IPS-15b (cell line): ENCODE data around the gene TIMM17A.
A peak's percentile ranks its signal among the peaks of the same experiment; 100 is the strongest.

Experiments
- H3K27me3 ChIP-seq: one replicate; pipeline ENCODE4 v1.6.1; 2013; ENCODE audit warnings: low read length; ENCODE audit not compliant: control insufficient read depth, insufficient read depth
- H3K36me3 ChIP-seq: one replicate; pipeline ENCODE4 v1.6.1; 2013; ENCODE audit warnings: low read length; ENCODE audit not compliant: control insufficient read depth, insufficient read depth
- H3K4me1 ChIP-seq: one replicate; pipeline ENCODE4 v1.6.1; 2013; ENCODE audit warnings: mild to moderate bottlenecking, low read length; ENCODE audit not compliant: control insufficient read depth, insufficient read depth
- H3K4me3 ChIP-seq: one replicate; pipeline ENCODE4 v1.5.1; 2013; ENCODE audit warnings: low read depth, low read length
- H3K9ac ChIP-seq: one replicate; pipeline ENCODE4 v1.6.1; 2013; ENCODE audit warnings: low read depth, mild to moderate bottlenecking, low read length
- H3K9me3 ChIP-seq: one replicate; pipeline ENCODE4 v1.6.1; 2013; ENCODE audit warnings: mild to moderate bottlenecking, low read length; ENCODE audit not compliant: control insufficient read depth, insufficient read depth

TIMM17A gene

GRCh38 chr1:201990427-201990826, 35.1 kb downstream of the TIMM17A start:
- H3K36me3 ChIP-seq = peaks cover 36% of the 10 kb centered on the region

GRCh38 chr1:201999625-202000238, 44.4 kb downstream of the TIMM17A start:
- H3K9me3 ChIP-seq = no peaks in the 10 kb centered on the region
- H3K27me3 ChIP-seq = no peaks in the 10 kb centered on the region
- no peak overlapping the region for H3K4me3 ChIP-seq
- H3K36me3 ChIP-seq = peaks cover 53% of the 10 kb centered on the region
- H3K9ac ChIP-seq = no peak overlapping the region
- no peaks in the 10 kb centered on the region for H3K4me1 ChIP-seq

More at GRCh38 chr1:201990427-201990826, 35.1 kb downstream of the TIMM17A start:
- Histone ChIP-seq H3K27me3 (no peaks in the 10 kb centered on the region), H3K9ac (no peak overlapping the region), H3K9me3 (no peaks in the 10 kb centered on the region), H3K4me3 (no peak overlapping the region), H3K4me1 (no peaks in the 10 kb centered on the region)

GRCh38 chr1:202002507-202002906, 47.2 kb downstream of the TIMM17A start:
- no peak overlapping the region for H3K9ac ChIP-seq
- no peaks in the 10 kb centered on the region for H3K27me3 ChIP-seq
- H3K4me3 ChIP-seq = no peak overlapping the region
- peaks cover 15% of the 10 kb centered on the region for H3K4me1 ChIP-seq
- H3K9me3 ChIP-seq = no peaks in the 10 kb centered on the region
- peaks cover 55% of the 10 kb centered on the region for H3K36me3 ChIP-seq

GRCh38 chr1:202004711-202005110, 49.4 kb downstream of the TIMM17A start:
- H3K36me3 ChIP-seq = peaks cover 55% of the 10 kb centered on the region
- H3K4me3 ChIP-seq = no peak overlapping the region
- H3K9ac ChIP-seq = no peak overlapping the region
- no peaks in the 10 kb centered on the region for H3K9me3 ChIP-seq
- H3K27me3 ChIP-seq = no peaks in the 10 kb centered on the region
- peaks cover 28% of the 10 kb centered on the region for H3K4me1 ChIP-seq

GRCh38 chr1:202005958-202006357, 50.7 kb downstream of the TIMM17A start:
- Histone ChIP-seq H3K9me3 (no peaks in the 10 kb centered on the region), H3K36me3 (peaks cover 44% of the 10 kb centered on the region), H3K27me3 (no peaks in the 10 kb centered on the region), H3K4me3 (no peak overlapping the region), H3K9ac (no peak overlapping the region), H3K4me1 (peaks cover 32% of the 10 kb centered on the region)

- H3K4me3 ChIP-seq = peak overlapping the region; percentile 58
- H3K4me1 ChIP-seq = peaks cover 38% of the 10 kb centered on the region
- peaks cover 40% of the 10 kb centered on the region for H3K36me3 ChIP-seq
- H3K27me3 ChIP-seq = no peaks in the 10 kb centered on the region
- H3K9ac ChIP-seq = peak overlapping the region; percentile 71
- no peaks in the 10 kb centered on the region for H3K9me3 ChIP-seq
These were observed 52.0 kb downstream of the TIMM17A start for GRCh38 chr1:202007304-202007703.

- Histone ChIP-seq H3K4me1 (peaks cover 39% of the 10 kb centered on the region), H3K9me3 (no peaks in the 10 kb centered on the region), H3K36me3 (peaks cover 40% of the 10 kb centered on the region), H3K4me3 (peak overlapping the region; percentile 58), H3K27me3 (no peaks in the 10 kb centered on the region), H3K9ac (peak overlapping the region; percentile 71)
These were observed 52.6 kb downstream of the TIMM17A start for GRCh38 chr1:202007805-202008489.

- Histone ChIP-seq H3K4me3 (peak overlapping the region; percentile 82), H3K9ac (peak overlapping the region; percentile 32), H3K4me1 (peaks cover 39% of the 10 kb centered on the region), H3K27me3 (no peaks in the 10 kb centered on the region), H3K9me3 (no peaks in the 10 kb centered on the region), H3K36me3 (peaks cover 37% of the 10 kb centered on the region)
These were observed 54.2 kb downstream of the TIMM17A start for GRCh38 chr1:202009326-202010179.

GRCh38 chr1:202010180-202011015, 55.1 kb downstream of the TIMM17A start, which contains the start of gene ELF3:
ELF3 (plus strand) TSS chr1:202010587; CDS start chr1:202011137, 550 bp downstream.
- Histone ChIP-seq H3K4me1 (peaks cover 39% of the 10 kb centered on the region), H3K9ac (peak within 1 kb of the TSS; percentile 70), H3K36me3 (peaks cover 37% of the 10 kb centered on the region), H3K9me3 (no peaks in the 10 kb centered on the region), H3K4me3 (peak within 1 kb of the TSS; percentile 82), H3K27me3 (no peaks in the 10 kb centered on the region)

- peak overlapping the region; percentile 20 for H3K9ac ChIP-seq
- H3K4me1 ChIP-seq = peaks cover 34% of the 10 kb centered on the region
- H3K4me3 ChIP-seq = peak overlapping the region; percentile 82
- H3K36me3 ChIP-seq = peaks cover 45% of the 10 kb centered on the region
- no peaks in the 10 kb centered on the region for H3K9me3 ChIP-seq
- H3K27me3 ChIP-seq = no peaks in the 10 kb centered on the region
These were observed 56.7 kb downstream of the TIMM17A start for GRCh38 chr1:202011994-202012393.
